H1 (cell line): ENCODE data around the gene ROPN1. TPM values are rescaled to one million over a fixed set of nuclear protein-coding genes. Genes with fewer than 3 reads are reported as not detected.

Source experiments
- E2F6 ChIP-seq: IDR thresholded peaks from 2 replicates; pipeline ENCODE4 v1.6.1; 2012; ENCODE audit warnings: inconsistent platforms
- MAX ChIP-seq: IDR thresholded peaks from 2 replicates; pipeline ENCODE4 v1.6.1; 2012; ENCODE audit warnings: inconsistent platforms
- TEAD4 ChIP-seq: IDR thresholded peaks from 2 replicates; pipeline ENCODE4 v1.6.1; 2012; ENCODE audit warnings: low read depth, low read length, inconsistent platforms, mixed read lengths
- polyA plus RNA-seq, 7 experiments: library from polyadenylated mRNA; depleted of rRNA in 3 of 7; stranded (reverse) in 5 of 7; unstranded in 2 of 7; fragments of >200 nt in 5 of 7; fragments of 200-250 nt in 2 of 7; gene quantifications; 1 replicate in 5 of 7; 2 replicates in 1 of 7; 4 replicates in 1 of 7; pipeline versions ENCODE4 v1.2.1 to v1.2.3, GENCODE V29; 2011 to 2013; ENCODE audit warnings: missing spikeins in 2 of 7, mixed read lengths in 2 of 7
- total RNA-seq: library from RNA; stranded (reverse); fragmentation: NEBNext Ultra II Directional; extraction: Animal tissue kit (Norgen Biotek cat#: 25700); gene quantifications from 2 replicates; pipeline ENCODE4 v1.2.1, GENCODE V29; 2021

The ROPN1 gene
- total and polyA plus RNA-seq, 2 of the 8 experiments (the other 6 are each of a cell fraction or from before 2014, with no cell fraction given), result 0.03 TPM; not detected in 1

- TF ChIP-seq TEAD4, result no peak
- no peak; the same call in 1 of the 2 replicates for TF ChIP-seq MAX
- TF ChIP-seq E2F6, result no peak
These were observed 30.4 kb downstream of the ROPN1 start (continued) for GRCh38 chr3:123961508-123961856.
